ENCODE data around the gene TLE4.
"Not testable (repeated sequence)": the region's sequence is repeated elsewhere in the genome, so short reads cannot be mapped to it uniquely, and the experiment has no call there.

TLE4 gene

GRCh38 chr9:79745752-79746336, 174.1 kb downstream of the TLE4 start:
- DNase-seq, result no peak

- DNase-seq, result not testable (repeated sequence)
These were observed 180.2 kb downstream of the TLE4 start for GRCh38 chr9:79751895-79752466.

- DNase-seq, result no peak
These were observed 184.6 kb downstream of the TLE4 start for GRCh38 chr9:79756414-79756813.

- DNase-seq, result no peak
These were observed 185.3 kb downstream of the TLE4 start for GRCh38 chr9:79757074-79757473.

- no peak for DNase-seq
These were observed 186.3 kb downstream of the TLE4 start for GRCh38 chr9:79757881-79758669.

GRCh38 chr9:79759460-79759859, 187.7 kb downstream of the TLE4 start:
- DNase-seq, result no peak

GRCh38 chr9:79762070-79762469, 190.3 kb downstream of the TLE4 start:
- DNase-seq, result no peak

- no peak for DNase-seq
These were observed 192.0 kb downstream of the TLE4 start for GRCh38 chr9:79763671-79764285.

- DNase-seq, result no peak
These were observed 192.6 kb downstream of the TLE4 start for GRCh38 chr9:79764374-79764773.

- no peak for DNase-seq
These were observed 193.7 kb downstream of the TLE4 start for GRCh38 chr9:79765466-79765865.

GRCh38 chr9:79766091-79766490, 194.3 kb downstream of the TLE4 start:
- DNase-seq, result no peak

- DNase-seq, result no peak
These were observed 196.4 kb downstream of the TLE4 start for GRCh38 chr9:79768194-79768593.

- DNase-seq, result no peak
These were observed 197.9 kb downstream of the TLE4 start for GRCh38 chr9:79769476-79770275.

- DNase-seq, result no peak
These were observed 202.6 kb downstream of the TLE4 start for GRCh38 chr9:79774356-79774755.

Measured in stimulated activated CD4-positive, alpha-beta T cell treated with anti-CD3 and anti-CD28 coated beads, Interleukin-4, amount 100 ng/mL, for 24 hours (primary cell).